BLaER1 treated with 17β-estradiol and CSF1 and Interleukin-3, amounts not matched to agents 10 nM and 100 nM (cell line): ENCODE measurements around the gene IL11RA.

Source experiments
- H3K27ac ChIP-seq, 11 experiments: shearing (Covaris generic); formaldehyde crosslinking; 2 replicates each; pipeline ENCODE4 v1.8.1; 2022
- H3K27me3 ChIP-seq, 11 experiments: shearing (Covaris generic); formaldehyde crosslinking; 2 replicates each; pipeline ENCODE4 v1.8.1; 2022
- H3K36me3 ChIP-seq, 11 experiments: shearing (Covaris generic); formaldehyde crosslinking; 2 replicates each; pipeline ENCODE4 v1.8.1; 2022
- H3K4me1 ChIP-seq, 10 experiments: shearing (Covaris generic); formaldehyde crosslinking; 2 replicates each; pipeline ENCODE4 v1.8.1; 2022
- H3K4me2 ChIP-seq, 11 experiments: shearing (Covaris generic); formaldehyde crosslinking; 2 replicates each; pipeline ENCODE4 v1.8.1; 2022
- H3K4me3 ChIP-seq, 10 experiments: shearing (Covaris generic); formaldehyde crosslinking; 2 replicates each; pipeline ENCODE4 v1.8.1; 2022
- H3K9ac ChIP-seq, 11 experiments: shearing (Covaris generic); formaldehyde crosslinking; 2 replicates each; pipeline ENCODE4 v1.8.1; 2022
- H3K9me3 ChIP-seq, 11 experiments: shearing (Covaris generic); formaldehyde crosslinking; replicated peaks in 1 of 11; 2 replicates each; pipeline ENCODE4 v1.8.1; 2022
- H4K20me1 ChIP-seq, 11 experiments: shearing (Covaris generic); formaldehyde crosslinking; 2 replicates each; pipeline ENCODE4 v1.8.1; 2022
- Cebpa-rat ChIP-seq, 11 experiments: shearing (Covaris generic); IDR thresholded peaks; 2 replicates each; pipeline ENCODE4 v1.8.1; 2022

IL11RA gene

DNA sequence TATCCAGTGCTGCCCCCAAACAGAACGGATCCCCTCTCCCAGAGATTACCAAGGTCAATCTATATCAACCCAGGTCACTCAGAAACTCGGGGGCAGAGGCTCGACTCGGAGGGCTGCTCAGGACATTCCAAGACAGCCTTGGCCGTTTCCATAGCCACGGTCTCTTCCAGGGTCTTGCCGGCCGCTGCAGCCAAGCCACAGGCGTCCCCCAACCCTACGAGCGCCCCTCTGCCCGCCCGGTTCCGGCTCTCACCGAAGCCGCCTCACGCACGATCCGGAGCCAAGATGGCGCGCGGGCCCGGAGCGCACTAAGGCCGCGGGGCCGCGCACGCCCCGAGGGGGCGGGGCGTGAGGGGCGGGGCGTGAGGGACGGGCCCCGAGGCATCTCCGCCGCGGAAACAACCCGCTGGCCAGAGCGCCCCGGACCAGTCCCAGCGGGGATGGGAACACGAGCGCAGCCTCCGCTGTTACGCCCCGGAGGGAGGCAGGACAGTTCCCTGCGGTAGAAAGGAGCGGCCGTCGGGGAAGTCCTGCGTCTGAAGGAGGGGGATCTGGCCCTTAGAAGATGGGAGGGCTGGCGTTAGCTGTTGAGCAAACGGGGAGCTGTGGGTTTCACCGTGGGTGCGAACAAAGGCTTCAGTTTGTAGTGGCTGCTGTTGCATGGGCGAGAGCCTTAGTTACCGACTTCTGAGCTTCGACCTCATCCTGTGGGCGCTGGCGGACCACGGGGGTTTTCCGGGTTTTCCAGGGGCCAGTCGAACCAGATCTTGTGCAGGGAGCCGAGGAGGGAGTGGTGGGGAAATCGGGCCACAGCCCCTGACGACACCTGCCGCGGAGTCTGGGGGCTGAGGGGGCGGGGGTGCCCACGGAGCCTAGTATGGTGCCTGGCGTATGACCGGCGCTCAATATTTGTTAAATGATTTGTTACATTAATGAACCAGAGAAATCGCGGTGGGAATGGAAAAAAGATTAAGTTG is 39.9 kb upstream of the IL11RA start, which contains the start of gene RPP25L:
TSS of gene RPP25L (minus strand) at position 287 of the 977 bp plus-strand sequence. CDS start 801 bp downstream, outside the sequence.
- Histone ChIP-seq H3K9me3 (0 out of 22 replicates have a peak, but pooled peaks cover 0 to 5% (median 0%) of the 10 kb centered on the region in 11 experiments), H3K9ac (peak within 1 kb of the TSS; percentile 89 to 96 (median 94)), H4K20me1 (no peaks in the 10 kb centered on the region), H3K4me2 (peak within 1 kb of the TSS; percentile 92 to 99 (median 97)), H3K27me3 (no peaks in the 10 kb centered on the region; a peak in 1 of 22 replicates), H3K36me3 (peaks cover 0 to 25% (median 12%) of the 10 kb centered on the region in 11 experiments; a peak in 13 of 22 replicates), H3K4me1 (peaks cover 19 to 29% (median 26%) of the 10 kb centered on the region in 10 experiments), H3K4me3 (peak within 1 kb of the TSS; percentile 71 to 88 (median 80)), H3K27ac (peak within 1 kb of the TSS; percentile 87 to 97 (median 94))
- TF ChIP-seq Cebpa-rat (IDR thresholded peaks at IDR 0.05), result no peak; a peak in 1 of 22 replicates

DNA sequence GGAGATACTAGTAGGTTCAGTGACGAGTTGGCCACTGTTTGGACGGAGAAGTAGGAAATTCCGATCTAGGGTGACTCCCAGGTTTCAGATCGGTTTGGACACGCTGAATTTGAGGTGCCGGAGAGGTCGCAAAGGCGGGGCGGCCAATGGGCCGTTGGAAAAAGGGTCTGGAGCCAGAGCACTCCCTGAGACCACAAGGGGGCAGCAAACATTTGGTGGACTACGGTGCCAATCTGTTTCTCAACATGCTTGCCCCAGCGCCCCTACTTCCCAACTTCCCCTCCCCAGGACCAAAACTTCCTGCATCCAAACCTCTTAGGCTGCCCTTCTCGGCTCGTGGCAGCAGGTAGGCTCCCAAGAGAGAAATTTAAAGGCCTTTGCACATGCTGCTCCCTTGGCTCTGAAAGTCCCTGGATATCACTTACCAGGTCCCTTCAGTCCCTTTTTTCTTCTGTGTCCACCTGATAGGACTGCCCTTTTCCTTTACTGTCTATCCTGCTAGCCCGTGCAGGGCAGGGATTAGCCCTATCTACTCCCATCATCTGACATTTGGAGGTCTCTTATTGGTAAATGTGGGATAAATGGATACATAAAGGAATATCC is 39.1 kb upstream of the IL11RA start:
- Histone ChIP-seq H3K9ac (peak overlapping the region; percentile 89 to 96 (median 94)), H3K4me1 (peaks cover 19 to 29% (median 26%) of the 10 kb centered on the region in 10 experiments), H4K20me1 (no peaks in the 10 kb centered on the region), H3K4me3 (peak overlapping the region; percentile 71 to 88 (median 80)), H3K4me2 (peak overlapping the region; percentile 92 to 99 (median 97)), H3K27ac (peak overlapping the region in 9 of 11 experiments; percentile 87 to 97 (median 95); a peak in 18 of 22 replicates), H3K36me3 (peaks cover 0 to 33% (median 18%) of the 10 kb centered on the region in 11 experiments; a peak in 15 of 22 replicates), H3K9me3 (0 out of 22 replicates have a peak, but pooled peaks cover 0 to 5% (median 0%) of the 10 kb centered on the region in 11 experiments), H3K27me3 (no peaks in the 10 kb centered on the region; a peak in 1 of 22 replicates)
- TF ChIP-seq Cebpa-rat (IDR thresholded peaks at IDR 0.05), result no peak; a peak in 1 of 22 replicates

DNA sequence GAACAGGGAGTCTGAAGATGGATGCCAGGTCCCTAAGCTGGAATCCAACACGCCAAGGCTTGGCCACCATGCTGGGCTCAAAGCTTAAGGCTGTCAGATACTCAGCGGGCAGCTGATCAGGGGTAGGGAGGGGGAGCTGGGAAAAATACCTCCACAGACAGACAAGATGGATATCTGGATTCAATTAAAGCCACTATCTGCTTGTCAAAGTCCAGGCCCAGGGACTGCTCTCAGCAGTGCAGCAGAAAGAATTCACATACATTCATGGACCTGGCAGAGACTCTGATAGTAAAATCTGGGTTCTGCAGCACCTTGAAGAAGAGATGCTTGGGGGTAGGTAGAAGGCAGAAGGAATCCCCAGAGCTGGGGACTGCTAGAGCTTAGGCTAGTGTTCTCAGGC is 36.9 kb upstream of the IL11RA start:
- H3K9ac ChIP-seq, result no peak overlapping the region

DNA sequence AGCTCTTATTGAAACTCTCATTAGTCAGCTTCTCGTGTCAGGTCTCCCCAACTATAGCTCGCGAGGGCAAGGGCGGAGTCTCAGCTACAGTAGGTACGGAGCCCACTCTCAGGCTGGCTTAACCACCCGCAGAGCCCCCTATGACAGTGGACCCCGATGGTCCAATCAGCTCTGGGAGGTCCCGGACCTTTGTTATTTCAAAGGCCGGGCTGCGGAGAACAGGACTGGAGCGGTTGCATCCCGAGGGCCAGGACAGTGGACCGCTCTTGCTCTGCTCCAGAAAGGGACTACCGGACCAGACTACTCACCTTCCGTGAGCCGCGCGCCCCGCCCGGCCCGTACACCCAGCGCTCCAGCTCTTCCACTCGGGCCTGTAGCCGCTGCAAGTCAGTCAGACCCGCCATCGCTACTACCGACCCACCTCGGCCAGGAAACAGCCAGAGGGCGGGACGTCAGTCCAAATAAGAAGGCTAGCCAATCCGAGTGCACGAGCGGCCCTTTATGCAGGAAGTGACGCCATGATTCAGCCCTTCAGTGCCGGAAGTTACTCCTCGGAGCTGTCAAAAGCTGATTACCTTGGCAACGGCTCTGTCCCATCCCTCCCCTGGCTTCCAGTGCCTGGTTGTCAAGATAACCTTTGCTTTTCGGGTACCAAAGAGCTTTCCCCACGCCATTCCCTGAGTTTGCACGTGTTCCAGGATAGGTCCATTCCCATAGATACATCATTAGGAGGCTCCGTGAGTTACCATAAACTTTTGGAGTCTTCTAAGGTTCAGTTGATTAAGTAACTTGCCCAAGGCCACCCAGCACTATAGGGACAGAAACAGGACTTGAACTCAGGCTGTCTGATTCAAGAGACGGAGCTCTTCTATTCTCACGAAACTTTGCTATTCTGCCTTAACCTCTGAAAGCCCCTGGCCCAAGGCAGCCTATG is 31.7 kb upstream of the IL11RA start, which contains the start of gene DCTN3:
TSS of gene DCTN3 (minus strand) at position 435 of the 934 bp plus-strand sequence. CDS start at position 404, 31 bp downstream.
- Histone ChIP-seq H3K9ac (peak within 1 kb of the TSS; percentile 67 to 79 (median 77); a peak in 21 of 22 replicates), H3K9me3 (peaks cover 18 to 44% (median 30%) of the 10 kb centered on the region in 11 experiments; a peak in 20 of 22 replicates), H3K4me2 (peak within 1 kb of the TSS; percentile 75 to 90 (median 85)), H3K27me3 (peaks cover 47 to 72% (median 65%) of the 10 kb centered on the region in 11 experiments), H3K4me3 (peak within 1 kb of the TSS; percentile 70 to 80 (median 74)), H3K27ac (peak within 1 kb of the TSS in 10 of 11 experiments; percentile 32 to 69 (median 54); a peak in 15 of 22 replicates), H3K36me3 (peaks cover 0 to 30% (median 20%) of the 10 kb centered on the region in 11 experiments; a peak in 14 of 22 replicates), H3K4me1 (peaks cover 6 to 16% (median 11%) of the 10 kb centered on the region in 10 experiments; a peak in 17 of 20 replicates), H4K20me1 (peaks cover 0 to 5% (median 0%) of the 10 kb centered on the region in 11 experiments; a peak in 3 of 22 replicates)
- no peak for TF ChIP-seq Cebpa-rat (IDR thresholded peaks at IDR 0.05)

More for the DNA sequence above, 36.9 kb upstream of the IL11RA start:
- no peak overlapping the region for H3K4me2 ChIP-seq
- H3K9me3 ChIP-seq, result peaks cover 0 to 8% (median 4%) of the 10 kb centered on the region in 11 experiments; a peak in 16 of 22 replicates
- TF ChIP-seq Cebpa-rat (IDR thresholded peaks at IDR 0.05), result no peak
- H3K27ac ChIP-seq, result no peak overlapping the region
- H3K27me3 ChIP-seq, result peaks cover 5 to 20% (median 13%) of the 10 kb centered on the region in 11 experiments; a peak in 21 of 22 replicates
- H3K4me3 ChIP-seq, result no peak overlapping the region
- peaks cover 26 to 36% (median 33%) of the 10 kb centered on the region in 10 experiments for H3K4me1 ChIP-seq
- H4K20me1 ChIP-seq, result no peaks in the 10 kb centered on the region
- H3K36me3 ChIP-seq, result peaks cover 0 to 37% (median 22%) of the 10 kb centered on the region in 11 experiments; a peak in 15 of 22 replicates

DNA sequence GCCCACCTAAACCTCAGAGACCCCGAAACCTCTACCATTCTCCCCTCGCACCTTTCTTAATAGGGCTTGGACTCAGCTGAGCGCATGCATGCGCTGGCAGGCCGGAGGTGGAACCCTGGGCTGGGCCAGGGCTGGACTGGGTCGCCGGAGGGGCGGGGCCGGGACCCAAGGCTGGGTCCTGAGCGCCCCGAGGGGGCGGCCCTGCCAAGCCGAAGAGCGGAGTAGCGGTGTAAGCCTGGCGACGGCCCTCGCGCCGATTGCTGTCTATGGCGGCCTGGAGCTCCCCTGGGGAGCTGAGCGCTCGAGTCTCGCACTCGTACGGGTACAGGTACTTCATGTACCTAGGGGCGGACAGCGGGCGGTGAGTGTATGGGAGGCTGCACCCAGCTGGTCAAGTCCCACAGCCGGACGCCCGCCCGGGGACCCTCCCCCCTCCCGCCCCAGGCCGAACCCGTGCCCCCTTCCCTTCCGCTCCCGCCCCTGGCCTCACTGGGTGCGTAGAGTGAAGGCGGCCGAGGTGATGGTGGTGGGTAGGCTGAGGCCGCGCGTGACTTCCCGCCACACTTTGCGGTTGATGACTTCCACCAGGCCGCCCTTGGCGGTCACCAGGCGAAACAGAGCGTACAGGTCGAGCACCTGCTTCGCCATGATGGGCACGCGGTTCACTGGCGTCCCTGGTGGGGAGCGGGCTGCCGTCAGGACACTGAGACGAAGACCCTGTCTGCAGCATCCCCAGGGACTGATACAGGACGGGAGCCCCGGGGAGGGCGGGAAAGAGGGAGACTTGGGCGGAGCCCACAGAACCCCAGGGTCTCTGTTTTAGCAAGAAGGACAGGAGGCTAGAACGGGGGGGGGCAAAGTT is 28.4 kb upstream of the IL11RA start:
- H3K27ac ChIP-seq, result no peak overlapping the region
- H3K4me1 ChIP-seq, result peaks cover 8 to 28% (median 15%) of the 10 kb centered on the region in 10 experiments; a peak in 19 of 20 replicates
- TF ChIP-seq Cebpa-rat (IDR thresholded peaks at IDR 0.05), result no peak
- peaks cover 18 to 44% (median 30%) of the 10 kb centered on the region in 11 experiments; a peak in 20 of 22 replicates for H3K9me3 ChIP-seq
- no peak overlapping the region for H3K4me2 ChIP-seq
- H3K27me3 ChIP-seq, result peaks cover 80 to 100% (median 98%) of the 10 kb centered on the region in 11 experiments
- H3K9ac ChIP-seq, result no peak overlapping the region
- peaks cover 0 to 2% (median 0%) of the 10 kb centered on the region in 11 experiments; a peak in 2 of 22 replicates for H3K36me3 ChIP-seq
- H3K4me3 ChIP-seq, result 0 out of 20 replicates have a peak overlapping the region, but pooled peaks of 1 of the 10 experiments have one; percentile 31
- peaks cover 0 to 24% (median 11%) of the 10 kb centered on the region in 11 experiments; a peak in 13 of 22 replicates for H4K20me1 ChIP-seq

DNA sequence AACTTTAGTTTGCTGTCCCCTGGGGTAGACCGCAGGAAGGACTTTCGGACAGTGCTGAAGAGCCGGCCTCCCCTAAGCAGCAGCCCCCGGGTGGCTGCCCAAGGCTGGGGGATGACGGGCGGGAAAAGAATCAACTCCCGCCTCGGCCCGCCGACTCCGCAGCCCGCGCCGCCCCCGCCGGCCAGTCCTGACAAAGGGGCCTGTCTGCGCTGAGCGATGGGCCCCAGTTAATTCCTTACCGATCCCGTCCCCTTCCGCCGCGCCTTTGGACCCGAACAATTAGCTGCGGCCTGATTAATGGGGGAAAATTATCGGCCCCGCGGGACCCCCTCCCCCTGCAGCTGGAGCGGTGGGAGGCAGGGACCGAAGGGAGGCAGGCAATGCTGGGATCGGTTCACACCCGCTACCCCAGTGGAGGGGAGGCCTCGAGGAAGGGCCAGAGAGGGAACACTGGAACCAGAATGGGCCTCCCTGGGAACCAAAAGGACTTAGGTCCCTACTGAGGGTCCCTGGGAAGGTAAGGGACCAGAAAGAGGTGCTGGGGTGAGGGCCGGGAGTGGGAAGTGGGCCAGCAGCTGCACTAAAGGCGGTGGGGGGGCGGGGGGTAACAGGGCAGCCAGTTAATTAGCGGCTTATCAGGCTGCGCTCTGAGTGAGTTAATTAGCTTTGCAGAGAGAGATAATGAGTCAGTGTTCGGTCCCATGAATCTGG is 27.4 kb upstream of the IL11RA start:
- Histone ChIP-seq H3K36me3 (no peaks in the 10 kb centered on the region; a peak in 1 of 22 replicates), H3K27me3 (peaks cover 90 to 100% (median 100%) of the 10 kb centered on the region in 11 experiments), H3K4me2 (no peak overlapping the region), H3K9me3 (peaks cover 18 to 42% (median 30%) of the 10 kb centered on the region in 11 experiments; a peak in 20 of 22 replicates), H3K9ac (no peak overlapping the region), H3K4me1 (peaks cover 3 to 31% (median 10%) of the 10 kb centered on the region in 10 experiments; a peak in 19 of 20 replicates), H4K20me1 (peaks cover 0 to 34% (median 18%) of the 10 kb centered on the region in 11 experiments; a peak in 14 of 22 replicates), H3K4me3 (no peak overlapping the region), H3K27ac (no peak overlapping the region)
- no peak for TF ChIP-seq Cebpa-rat (IDR thresholded peaks at IDR 0.05)
